T-helper 9 cell (primary cell): ENCODE data around the gene NELFCD.
"Not testable (repeated sequence)": the region's sequence is repeated elsewhere in the genome, so short reads cannot be mapped to it uniquely, and the experiment has no call there.

Experiments used
- DNase-seq: peaks from one replicate; pipeline ENCODE4 v3.0.0-alpha.2; 2020
- total RNA-seq, 2 donors: gene quantifications; one replicate each; lab custom pipeline; 2026; lab: John Stamatoyannopoulos, UW

Gene NELFCD, protein sequence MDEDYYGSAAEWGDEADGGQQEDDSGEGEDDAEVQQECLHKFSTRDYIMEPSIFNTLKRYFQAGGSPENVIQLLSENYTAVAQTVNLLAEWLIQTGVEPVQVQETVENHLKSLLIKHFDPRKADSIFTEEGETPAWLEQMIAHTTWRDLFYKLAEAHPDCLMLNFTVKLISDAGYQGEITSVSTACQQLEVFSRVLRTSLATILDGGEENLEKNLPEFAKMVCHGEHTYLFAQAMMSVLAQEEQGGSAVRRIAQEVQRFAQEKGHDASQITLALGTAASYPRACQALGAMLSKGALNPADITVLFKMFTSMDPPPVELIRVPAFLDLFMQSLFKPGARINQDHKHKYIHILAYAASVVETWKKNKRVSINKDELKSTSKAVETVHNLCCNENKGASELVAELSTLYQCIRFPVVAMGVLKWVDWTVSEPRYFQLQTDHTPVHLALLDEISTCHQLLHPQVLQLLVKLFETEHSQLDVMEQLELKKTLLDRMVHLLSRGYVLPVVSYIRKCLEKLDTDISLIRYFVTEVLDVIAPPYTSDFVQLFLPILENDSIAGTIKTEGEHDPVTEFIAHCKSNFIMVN
- 84.2 to 101 reads per million in 2 donors for total RNA-seq

DNA sequence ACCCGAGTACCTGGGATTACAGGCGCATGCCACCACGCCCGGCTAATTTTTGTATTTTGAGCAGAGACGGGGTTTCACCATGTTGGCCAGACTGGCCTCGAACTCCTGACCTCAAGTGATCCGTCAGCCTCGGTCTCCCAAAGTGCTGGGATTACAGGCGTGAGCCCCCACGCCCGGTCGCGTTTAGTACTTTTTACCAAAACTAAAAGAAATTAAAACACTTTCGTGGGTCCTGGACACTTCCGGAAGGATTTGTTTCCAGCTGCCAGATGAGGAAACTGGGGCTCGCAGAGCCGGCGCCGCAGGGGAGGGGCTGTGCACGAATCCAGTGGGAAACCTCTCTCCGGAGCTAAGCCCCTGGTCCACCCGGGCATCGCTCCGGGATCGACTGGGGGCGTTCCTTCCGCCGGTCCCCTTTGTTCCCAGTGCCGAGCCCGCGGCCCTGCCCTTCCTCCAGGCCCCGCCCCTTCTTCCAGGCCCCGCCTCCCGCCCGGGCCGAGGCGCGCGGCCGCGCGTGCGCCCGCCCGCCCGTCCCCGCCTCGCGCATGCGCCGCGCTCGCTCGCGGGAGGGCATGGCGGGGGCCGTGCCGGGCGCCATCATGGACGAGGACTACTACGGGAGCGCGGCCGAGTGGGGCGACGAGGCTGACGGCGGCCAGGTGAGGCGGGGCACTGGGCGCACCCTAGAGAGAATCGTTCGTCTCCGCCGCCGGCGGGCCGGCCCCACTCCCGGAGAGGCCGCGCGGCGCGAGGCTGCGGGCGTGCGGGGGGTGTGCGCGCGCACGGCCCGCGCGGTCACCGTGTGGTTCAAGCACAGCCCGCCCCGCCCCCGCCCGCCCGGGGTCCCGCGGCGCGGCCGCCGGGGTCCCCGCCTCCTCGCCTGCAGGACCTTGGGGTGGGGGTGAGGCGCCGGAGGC is at the start of gene NELFCD:
NELFCD (plus strand) TSS at position 546 of the 917 bp plus-strand sequence; CDS start at position 600, 54 bp downstream.
- peak; percentile 90 for DNase-seq

GRCh38 chr20:58932170-58932569 is 48.9 kb upstream of the NELFCD start:
- no peak for DNase-seq

GRCh38 chr20:58938078-58938477 is 43.0 kb upstream of the NELFCD start:
- no peak for DNase-seq

DNA sequence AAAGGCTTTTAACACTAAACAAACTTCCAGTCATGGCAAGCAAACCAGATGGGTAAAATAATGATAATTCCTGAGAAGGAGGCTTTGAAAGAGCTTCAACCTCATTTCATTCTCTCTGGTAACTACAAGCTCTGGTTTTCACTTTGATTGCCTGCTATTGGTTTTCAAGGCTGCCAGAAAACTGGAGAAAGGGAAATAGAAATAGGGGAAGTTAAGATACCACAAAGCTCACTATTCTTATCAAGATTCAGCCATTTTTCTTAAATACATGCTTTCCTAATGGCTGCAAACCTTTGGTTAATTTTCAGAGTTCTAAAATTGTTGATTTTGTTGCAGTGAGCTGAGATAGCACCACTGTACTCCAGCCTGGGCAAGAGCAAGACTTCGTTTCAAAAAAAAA is 42.5 kb upstream of the NELFCD start:
- no peak for DNase-seq

DNA sequence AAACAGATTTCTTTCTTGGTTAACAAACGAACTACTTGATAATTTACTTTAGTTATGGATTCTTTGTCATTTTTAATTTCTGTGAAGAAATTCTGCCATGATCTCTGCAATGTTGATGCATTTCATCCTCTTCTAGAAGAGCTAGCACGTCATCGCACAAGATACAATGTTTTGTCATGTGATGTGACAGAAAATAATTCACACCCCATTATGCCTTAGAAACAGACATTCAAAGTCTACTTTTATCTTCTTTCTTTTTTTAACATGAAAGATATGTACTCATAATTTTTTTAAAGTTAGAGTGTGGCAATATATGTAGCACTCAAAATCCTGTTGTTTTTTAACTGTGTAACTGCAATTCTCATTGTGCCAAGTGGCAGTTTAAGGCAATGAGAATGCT is 39.6 kb upstream of the NELFCD start:
- no peak for DNase-seq

DNA sequence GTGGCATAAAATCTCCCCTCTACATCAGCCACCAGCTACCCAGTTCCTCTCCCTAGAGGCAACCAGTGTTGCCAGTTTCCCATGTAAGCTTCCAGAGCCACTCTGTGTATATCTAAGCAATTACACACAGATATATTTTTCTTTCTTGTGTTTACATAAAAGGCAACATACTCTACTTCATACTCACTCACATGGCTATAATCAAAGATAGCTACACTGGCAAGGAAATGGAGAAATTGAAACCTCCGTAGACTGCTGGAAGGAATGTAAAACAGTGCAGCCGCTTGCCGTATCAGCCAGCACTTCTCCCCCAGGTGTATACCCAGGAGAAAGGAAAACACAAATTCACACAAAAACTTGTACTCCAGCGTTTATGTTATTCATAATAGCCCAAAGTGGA is 38.5 kb upstream of the NELFCD start:
- DNase-seq, result no peak

- DNase-seq, result no peak
These were observed 36.4 kb upstream of the NELFCD start for GRCh38 chr20:58944610-58945009.

GRCh38 chr20:58945965-58946631 is 35.0 kb upstream of the NELFCD start:
- no peak for DNase-seq

- not testable (repeated sequence) for DNase-seq
These were observed 33.2 kb upstream of the NELFCD start for GRCh38 chr20:58947797-58948388.

- DNase-seq, result no peak
These were observed 30.5 kb upstream of the NELFCD start for GRCh38 chr20:58950603-58951002.

GRCh38 chr20:58953050-58953449 is 28.0 kb upstream of the NELFCD start:
- DNase-seq, result no peak

- DNase-seq, result no peak
These were observed 25.0 kb upstream of the NELFCD start for GRCh38 chr20:58956078-58956477.

DNA sequence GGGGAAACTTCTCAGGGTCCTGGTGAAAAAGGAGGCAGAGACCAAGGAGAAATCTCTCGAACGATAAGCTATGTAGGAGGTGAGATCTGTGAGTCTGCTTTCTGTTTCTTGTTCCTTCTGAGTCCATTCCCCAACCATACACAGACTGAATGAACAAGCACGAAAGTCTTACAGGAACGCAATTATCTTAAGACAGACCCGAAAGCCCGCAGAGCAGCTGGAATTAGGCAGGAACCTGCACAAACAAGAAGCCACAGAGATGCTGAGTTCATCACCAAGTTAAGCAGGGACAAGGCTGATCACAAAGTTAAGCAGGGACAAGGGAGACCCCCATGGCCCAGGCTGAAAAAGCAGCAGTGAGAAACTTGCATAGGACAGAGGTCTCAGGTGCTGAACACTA is 21.4 kb upstream of the NELFCD start:
- DNase-seq, result no peak

DNA sequence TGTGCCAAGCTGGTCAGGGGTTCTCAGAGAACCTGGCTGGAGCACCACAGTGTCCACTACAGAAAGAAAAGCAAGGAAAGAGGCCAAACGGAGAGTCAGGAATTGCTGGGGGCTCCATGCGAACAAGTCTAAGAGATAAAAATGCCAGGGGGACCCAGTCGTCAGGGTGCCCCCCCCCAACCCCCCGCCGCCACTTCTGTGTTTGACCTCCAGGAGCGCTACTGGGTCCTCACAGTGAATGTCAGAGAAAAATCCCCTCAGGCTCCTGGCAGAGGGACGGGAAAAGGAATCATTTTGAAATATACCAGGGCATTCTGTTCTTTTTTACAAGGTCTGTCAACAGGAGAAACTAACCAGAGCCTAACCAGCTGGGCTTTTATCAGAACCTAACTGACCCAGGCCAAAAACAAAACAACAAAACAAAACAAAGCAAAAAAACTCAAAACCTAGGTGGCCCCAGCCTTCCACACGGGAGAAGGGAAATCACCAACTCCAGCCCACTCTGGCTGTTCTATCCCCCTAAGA is 17.9 kb upstream of the NELFCD start:
- DNase-seq, result no peak

DNA sequence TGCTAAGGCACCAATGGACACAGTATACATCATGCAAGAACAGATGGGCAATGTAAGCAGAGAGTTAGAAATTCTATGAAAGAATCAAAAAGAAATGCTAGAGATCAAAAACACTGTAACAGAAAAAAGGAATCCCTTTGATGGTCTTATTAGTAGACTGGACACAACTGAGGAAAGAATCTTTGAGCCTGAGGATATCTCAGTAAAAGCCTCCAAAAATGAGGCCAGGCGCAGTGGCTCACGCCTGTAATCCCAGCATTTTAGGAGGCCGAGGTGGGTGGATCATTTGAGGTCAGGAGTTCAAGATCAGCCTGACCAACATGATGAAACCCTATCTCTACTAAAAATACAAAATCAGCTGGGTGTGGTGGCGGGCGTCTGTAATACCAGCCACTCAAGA is 17.1 kb upstream of the NELFCD start:
- not testable (repeated sequence) for DNase-seq

DNA sequence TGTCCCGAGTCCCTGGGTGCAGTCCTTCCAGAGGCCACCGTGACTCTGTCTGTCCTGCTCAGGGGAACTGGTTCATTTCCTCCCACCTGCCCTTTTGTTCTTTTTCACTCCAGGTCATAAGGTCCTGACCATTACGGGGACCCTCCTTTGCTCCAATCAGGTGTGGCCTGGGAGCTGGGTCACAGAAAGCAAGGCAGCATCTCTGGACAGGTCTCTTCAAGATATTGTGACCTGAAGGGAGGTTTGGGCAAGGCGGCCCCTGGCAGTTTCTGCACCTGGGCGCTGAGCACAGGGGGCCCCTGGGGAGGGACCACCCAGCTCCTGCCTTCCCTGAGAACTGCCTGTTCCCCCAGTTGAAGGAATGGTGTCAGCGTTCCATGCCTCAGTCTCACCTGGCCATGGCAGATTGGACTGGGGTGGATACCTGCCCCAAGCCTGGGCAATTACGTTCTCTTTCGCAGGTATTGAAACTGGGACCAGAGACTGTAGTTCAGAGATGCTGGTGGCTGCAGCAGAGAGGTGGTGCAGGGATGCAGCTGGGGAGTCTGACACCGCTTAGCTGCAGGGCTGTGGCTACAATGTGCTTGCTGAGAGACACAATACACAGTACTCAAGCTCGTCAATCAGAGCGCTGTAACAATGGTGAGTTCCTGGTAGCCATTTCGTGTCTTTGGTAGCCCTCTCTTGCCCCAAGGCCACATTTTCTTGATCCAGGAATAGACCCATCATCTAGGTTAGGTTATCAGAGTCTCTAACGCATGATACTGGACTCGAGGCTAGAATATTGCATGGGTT is 15.6 kb upstream of the NELFCD start:
- DNase-seq, result no peak

DNA sequence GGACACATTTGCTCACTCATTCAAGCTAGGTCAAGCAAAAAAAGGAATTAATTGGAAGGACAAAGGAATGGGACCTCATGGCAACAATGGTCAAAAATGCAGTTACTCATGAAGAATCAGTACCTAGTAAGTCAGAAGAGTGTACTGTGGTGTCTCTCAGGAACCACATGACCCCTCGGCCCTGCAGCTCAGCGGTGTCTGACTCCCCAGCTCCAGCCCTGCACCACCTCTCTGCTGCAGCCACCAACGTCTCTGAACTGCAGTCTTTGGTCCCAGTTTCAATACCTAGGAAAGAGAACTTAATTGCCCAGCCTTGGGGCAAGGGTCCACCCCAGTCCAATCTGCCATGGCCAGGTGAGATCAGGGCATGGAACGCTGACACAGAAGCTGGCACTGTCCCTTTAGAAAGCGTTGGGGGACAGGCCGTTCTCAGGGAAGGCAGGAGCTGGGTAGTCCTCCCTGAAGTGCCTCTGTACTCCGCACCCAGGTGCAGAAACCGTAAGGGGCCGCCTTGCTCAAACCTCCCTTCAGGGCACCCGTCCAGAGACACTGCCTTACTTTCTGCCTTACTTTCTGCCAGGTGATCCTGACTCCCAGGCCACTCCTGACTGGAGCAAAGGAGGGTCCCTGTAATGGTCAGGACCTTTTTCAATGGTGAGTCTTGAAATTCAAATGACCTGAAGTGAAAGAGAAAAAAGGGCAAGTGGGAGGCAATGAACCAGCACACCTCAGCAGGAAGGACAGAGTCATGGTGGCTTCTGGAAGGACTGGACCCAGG is 13.2 kb upstream of the NELFCD start:
- DNase-seq, result no peak

DNA sequence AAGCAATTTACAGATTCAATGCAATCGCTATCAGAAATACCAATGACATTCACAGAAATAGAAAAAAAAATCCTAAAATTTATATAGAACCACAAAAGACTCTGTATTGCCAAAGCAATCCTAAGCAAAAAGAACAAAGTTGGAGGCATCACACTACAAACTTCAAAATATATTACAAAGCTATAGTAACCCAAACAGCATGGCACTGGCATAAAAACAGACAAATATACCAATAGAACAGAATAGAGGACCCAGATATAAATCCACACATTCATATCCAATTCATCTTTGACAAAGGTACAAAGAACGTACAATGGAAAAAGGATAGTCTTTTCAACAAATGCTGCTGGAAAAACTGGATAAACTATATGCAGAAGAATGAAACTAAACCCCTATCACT is 11.6 kb upstream of the NELFCD start:
- DNase-seq, result no peak

GRCh38 chr20:58970146-58970545 is 10.9 kb upstream of the NELFCD start:
- DNase-seq, result no peak

GRCh38 chr20:58971429-58971828 is 9.6 kb upstream of the NELFCD start:
- no peak for DNase-seq
